Breast epithelium (tissue), 4 donors: Measurements from ENCODE around the gene AQP5. TPM values are rescaled to one million over a fixed set of nuclear protein-coding genes. Genes with fewer than 3 reads are reported as not detected.

ENCODE experiments used
- DNase-seq, 2 donors: peaks; one replicate each; pipeline ENCODE4 v3.0.0-alpha.2; 2019; ENCODE audit warnings: low spot score in 2 of 2
- H3K27ac ChIP-seq, 2 donors: fragments of 200-600 bp; sonication (generic) in 1 of 2; one replicate each; pipeline ENCODE4 v1.5.1; 2016 to 2019; ENCODE audit warnings: mild to moderate bottlenecking in 1 of 2
- H3K27me3 ChIP-seq, 2 donors: fragments of 200-600 bp; sonication (generic) in 1 of 2; one replicate each; pipeline versions ENCODE4 v1.5.1 to v1.6.0; 2017 to 2019; ENCODE audit warnings: control low read depth in 1 of 2, mild to moderate bottlenecking in 1 of 2
- H3K36me3 ChIP-seq: fragments of 200-600 bp; one replicate; pipeline ENCODE4 v1.5.1; 2019
- H3K4me1 ChIP-seq, 2 donors: fragments of 200-600 bp; sonication (generic); one replicate each; pipeline ENCODE4 v1.5.1; 2016 to 2019; ENCODE audit warnings: control low read depth in 1 of 2
- H3K4me3 ChIP-seq, 3 donors: fragments of 200-600 bp; sonication (generic); 1 replicate in 2 of 3; 2 replicates in 1 of 3; pipeline ENCODE4 v1.5.1; 2016 to 2019; ENCODE audit warnings: mild to moderate bottlenecking in 3 of 3, moderate library complexity in 2 of 3
- H3K9me3 ChIP-seq, 2 donors: fragments of 200-600 bp; sonication (generic) in 1 of 2; one replicate each; pipeline ENCODE4 v1.5.1; 2016 to 2019; ENCODE audit warnings: control low read depth in 1 of 2
- CTCF ChIP-seq, 3 donors: fragments of 450-650 bp; IDR thresholded peaks; one replicate each; pipeline ENCODE4 v1.5.1; 2016 to 2017; ENCODE audit warnings: antibody characterized with exemption in 3 of 3, mild to moderate bottlenecking in 3 of 3, moderate library complexity in 3 of 3
- POLR2A ChIP-seq: fragments of 450-650 bp; IDR thresholded peaks from one replicate; pipeline ENCODE4 v1.6.1; 2016; ENCODE audit warnings: antibody characterized with exemption, mild to moderate bottlenecking, moderate library complexity
- POLR2AphosphoS5 ChIP-seq, 3 donors: sonication (generic); formaldehyde crosslinking; IDR thresholded peaks; one replicate each; pipeline ENCODE4 v1.6.1; 2017; ENCODE audit warnings: antibody characterized with exemption in 3 of 3
- intact Hi-C: fragments of 100-400 bp; cut with DNase I; formaldehyde crosslinking; loops from one replicate; pipeline ENCODE4 v1.15.1; 2023; ENCODE audit warnings: low total_unique reads
- total RNA-seq, 3 donors: library from RNA; depleted of rRNA; stranded (reverse); fragments of >200 nt; gene quantifications; one replicate each; pipeline ENCODE4 v1.1.0, GENCODE V29; 2016

AQP5 gene
- total RNA-seq, 3 donors from 2014 or later, result 3.1 to 4.6 TPM; not detected in 1

- DNase-seq, result peak in 1 of 2 donors; percentile 6
- Histone ChIP-seq H3K4me3 (no peak overlapping the region), H3K9me3 (no peaks in the 10 kb centered on the region), H3K27me3 (no peaks in the 10 kb centered on the region), H3K36me3 (no peaks in the 10 kb centered on the region), H3K4me1 (no peaks in the 10 kb centered on the region), H3K27ac (no peak overlapping the region)
- TF ChIP-seq CTCF (IDR thresholded peaks at IDR 0.05) (no peak), POLR2AphosphoS5 (IDR thresholded peaks at IDR 0.05) (no peak), POLR2A (no peak)
- intact Hi-C loops, result no loop called here
These were observed 14.0 kb upstream of the AQP5 start for GRCh38 chr12:49947593-49948226.

- H3K4me1 ChIP-seq, result no peaks in the 10 kb centered on the region
- TF ChIP-seq CTCF (IDR thresholded peaks at IDR 0.05), result no peak
- TF ChIP-seq POLR2A, result no peak
- intact Hi-C loops, result no loop called here
- no peak overlapping the region for H3K27ac ChIP-seq
- no peak overlapping the region for H3K4me3 ChIP-seq
- no peaks in the 10 kb centered on the region for H3K36me3 ChIP-seq
- DNase-seq, result peak in 1 of 2 donors; percentile 9
- H3K9me3 ChIP-seq, result no peaks in the 10 kb centered on the region
- H3K27me3 ChIP-seq, result peaks cover 0 to 3% of the 10 kb centered on the region in 2 donors
These were observed 12.5 kb upstream of the AQP5 start for GRCh38 chr12:49948866-49949845.

GRCh38 chr12:49949866-49950265 lies 11.8 kb upstream of the AQP5 start:
- TF ChIP-seq POLR2A (no peak), CTCF (IDR thresholded peaks at IDR 0.05) (no peak), POLR2AphosphoS5 (IDR thresholded peaks at IDR 0.05) (no peak)
- Histone ChIP-seq H3K27me3 (peaks cover 0 to 10% of the 10 kb centered on the region in 2 donors), H3K9me3 (no peaks in the 10 kb centered on the region), H3K4me1 (no peaks in the 10 kb centered on the region), H3K27ac (no peak overlapping the region), H3K4me3 (no peak overlapping the region), H3K36me3 (no peaks in the 10 kb centered on the region)
- intact Hi-C loops, result no loop called here
- peak in 1 of 2 donors; percentile 5 for DNase-seq

GRCh38 chr12:49950273-49951251 lies 11.1 kb upstream of the AQP5 start, which contains the start of gene AQP2:
AQP2 (plus strand) TSS chr12:49950737; CDS start chr12:49950831, 94 bp downstream.
- Histone ChIP-seq H3K9me3 (no peaks in the 10 kb centered on the region), H3K36me3 (no peaks in the 10 kb centered on the region), H3K4me1 (peaks cover 0 to 4% of the 10 kb centered on the region in 2 donors), H3K27ac (no peak within 1 kb of the TSS), H3K4me3 (no peak within 1 kb of the TSS), H3K27me3 (peaks cover 3 to 17% of the 10 kb centered on the region in 2 donors)
- peak in 1 of 2 donors; percentile 36 for DNase-seq
- no peak for TF ChIP-seq POLR2A
- TF ChIP-seq CTCF (IDR thresholded peaks at IDR 0.05), result no peak
- no peak for TF ChIP-seq POLR2AphosphoS5 (IDR thresholded peaks at IDR 0.05)
- intact Hi-C loops, result no loop called here
